ENCODE data around the gene ZDHHC16. TPM values are rescaled to one million over a fixed set of nuclear protein-coding genes. Genes with fewer than 3 reads are reported as not detected.
"Not testable (repeated sequence)": the region's sequence is repeated elsewhere in the genome, so short reads cannot be mapped to it uniquely, and the experiment has no call there.

The ZDHHC16 gene
- total RNA-seq, 1 experiment from 2014 or later: 53.3 TPM

DNA sequence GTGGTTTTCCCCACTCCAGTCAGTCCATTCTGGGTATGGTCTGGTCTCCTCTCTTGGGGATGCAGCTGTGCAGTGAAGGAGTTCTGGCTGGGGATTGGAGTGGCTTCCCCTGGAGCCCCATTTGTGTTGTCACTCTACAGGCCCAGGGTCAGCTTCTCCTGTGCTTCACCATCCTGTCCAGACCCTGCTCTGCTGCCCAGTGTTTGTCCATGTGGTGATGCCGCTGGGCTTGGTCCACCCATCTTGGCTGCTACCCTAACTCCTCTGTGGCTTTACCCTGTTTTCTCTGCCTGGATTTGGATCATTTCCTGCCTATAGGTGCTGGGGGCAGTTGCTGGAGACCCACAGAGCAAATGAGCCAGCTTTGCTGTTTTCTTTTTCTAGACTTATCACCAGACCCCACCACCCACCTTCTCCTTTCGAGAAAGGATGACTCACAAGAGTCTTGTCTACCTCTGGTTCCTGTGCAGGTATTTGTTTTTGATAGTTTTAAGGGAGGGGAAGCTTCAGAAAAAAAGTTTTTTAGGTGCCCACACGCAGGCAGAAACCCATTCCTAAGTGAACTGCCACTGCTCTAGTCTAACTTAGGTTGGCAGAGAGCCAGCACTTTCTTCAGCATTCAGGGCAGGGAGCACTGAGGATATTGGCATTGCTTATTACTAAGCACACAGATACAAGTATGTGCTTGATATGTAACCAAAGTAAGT, 8.5 kb downstream of the ZDHHC16 start:
- Histone ChIP-seq H3K9me3 (replicated peaks) (no peaks in the 10 kb centered on the region), H3K4me1 (no peaks in the 10 kb centered on the region), H3K27me3 (no peaks in the 10 kb centered on the region), H3K4me3 (no peak overlapping the region), H3K36me3 (peaks cover 77% of the 10 kb centered on the region), H3K27ac (no peak overlapping the region)
- peak in 1 of 2 experiments; percentile 41 for DNase-seq

GRCh38 chr10:97456034-97456685, 10.2 kb downstream of the ZDHHC16 start:
- Histone ChIP-seq H3K36me3 (peaks cover 83% of the 10 kb centered on the region), H3K4me3 (no peak overlapping the region), H3K4me1 (no peaks in the 10 kb centered on the region), H3K27me3 (no peaks in the 10 kb centered on the region), H3K9me3 (replicated peaks) (no peaks in the 10 kb centered on the region), H3K27ac (no peak overlapping the region)
- no peak for DNase-seq

DNA sequence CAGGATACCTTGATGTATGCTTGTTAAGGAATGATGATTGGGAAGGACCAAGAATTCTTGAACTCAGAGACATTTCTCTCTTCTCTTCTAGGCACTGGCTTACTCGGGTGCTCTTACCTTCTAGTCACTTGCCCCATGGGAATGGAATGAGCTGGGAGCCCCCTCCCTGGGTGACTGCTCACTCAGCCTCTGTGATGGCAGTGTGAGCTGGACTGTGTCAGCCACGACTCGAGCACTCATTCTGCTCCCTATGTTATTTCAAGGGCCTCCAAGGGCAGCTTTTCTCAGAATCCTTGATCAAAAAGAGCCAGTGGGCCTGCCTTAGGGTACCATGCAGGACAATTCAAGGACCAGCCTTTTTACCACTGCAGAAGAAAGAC, 10.7 kb downstream of the ZDHHC16 start:
- H3K4me3 ChIP-seq: no peak overlapping the region
- no peaks in the 10 kb centered on the region for H3K4me1 ChIP-seq
- no peak for DNase-seq
- no peaks in the 10 kb centered on the region for H3K27me3 ChIP-seq
- no peak overlapping the region for H3K27ac ChIP-seq
- no peaks in the 10 kb centered on the region for H3K9me3 ChIP-seq (replicated peaks)
- H3K36me3 ChIP-seq: peaks cover 86% of the 10 kb centered on the region

- DNase-seq: no peak
- H3K36me3 ChIP-seq: peaks cover 87% of the 10 kb centered on the region
- no peaks in the 10 kb centered on the region for H3K9me3 ChIP-seq (replicated peaks)
- H3K4me1 ChIP-seq: peaks cover 5% of the 10 kb centered on the region
- H3K27ac ChIP-seq: no peak overlapping the region
- H3K27me3 ChIP-seq: no peaks in the 10 kb centered on the region
- no peak overlapping the region for H3K4me3 ChIP-seq
These were observed 13.1 kb downstream of the ZDHHC16 start for GRCh38 chr10:97459111-97459510.

GRCh38 chr10:97459933-97460332, 14.0 kb downstream of the ZDHHC16 start:
- Histone ChIP-seq H3K36me3 (peaks cover 79% of the 10 kb centered on the region), H3K4me3 (no peak overlapping the region), H3K27ac (no peak overlapping the region), H3K27me3 (no peaks in the 10 kb centered on the region), H3K4me1 (peaks cover 9% of the 10 kb centered on the region), H3K9me3 (replicated peaks) (no peaks in the 10 kb centered on the region)
- no peak for DNase-seq

DNA sequence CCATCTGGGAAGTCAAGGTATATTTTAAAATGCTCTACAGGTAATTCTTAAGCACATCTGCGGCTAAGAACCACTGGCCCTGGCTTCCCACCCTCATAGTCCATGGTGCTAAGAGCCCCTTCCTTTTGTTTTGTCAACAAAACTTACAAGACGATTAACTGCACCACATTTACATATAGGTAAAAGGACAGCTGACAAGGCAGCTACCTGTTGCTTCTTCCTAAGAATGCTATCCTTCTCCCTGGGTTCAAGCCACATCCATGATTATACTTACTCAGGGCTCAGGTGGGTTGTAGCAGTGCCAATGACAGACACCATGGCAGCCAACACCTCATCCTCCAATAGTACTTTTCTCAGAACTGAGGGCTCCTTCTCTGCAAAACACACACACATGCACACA, 16.3 kb downstream of the ZDHHC16 start:
- Histone ChIP-seq H3K9me3 (replicated peaks) (no peaks in the 10 kb centered on the region), H3K27ac (no peak overlapping the region), H3K4me1 (peaks cover 9% of the 10 kb centered on the region), H3K36me3 (peaks cover 76% of the 10 kb centered on the region), H3K27me3 (no peaks in the 10 kb centered on the region), H3K4me3 (no peak overlapping the region)
- no peak for DNase-seq

- Histone ChIP-seq H3K9me3 (replicated peaks) (no peaks in the 10 kb centered on the region), H3K27me3 (no peaks in the 10 kb centered on the region), H3K4me3 (no peak overlapping the region), H3K27ac (peak overlapping the region; percentile 3; the same call in 1 of the 2 replicates), H3K36me3 (peaks cover 75% of the 10 kb centered on the region), H3K4me1 (peaks cover 9% of the 10 kb centered on the region)
- DNase-seq: peak; percentile 52 to 76
These were observed 17.6 kb downstream of the ZDHHC16 start for GRCh38 chr10:97463363-97464132.

GRCh38 chr10:97464226-97464625, 18.3 kb downstream of the ZDHHC16 start:
- Histone ChIP-seq H3K4me1 (peaks cover 9% of the 10 kb centered on the region), H3K4me3 (no peak overlapping the region), H3K27ac (peak overlapping the region; percentile 3; the same call in 1 of the 2 replicates), H3K36me3 (peaks cover 74% of the 10 kb centered on the region), H3K9me3 (replicated peaks) (no peaks in the 10 kb centered on the region), H3K27me3 (no peaks in the 10 kb centered on the region)
- peak; percentile 53 to 74 for DNase-seq

DNA sequence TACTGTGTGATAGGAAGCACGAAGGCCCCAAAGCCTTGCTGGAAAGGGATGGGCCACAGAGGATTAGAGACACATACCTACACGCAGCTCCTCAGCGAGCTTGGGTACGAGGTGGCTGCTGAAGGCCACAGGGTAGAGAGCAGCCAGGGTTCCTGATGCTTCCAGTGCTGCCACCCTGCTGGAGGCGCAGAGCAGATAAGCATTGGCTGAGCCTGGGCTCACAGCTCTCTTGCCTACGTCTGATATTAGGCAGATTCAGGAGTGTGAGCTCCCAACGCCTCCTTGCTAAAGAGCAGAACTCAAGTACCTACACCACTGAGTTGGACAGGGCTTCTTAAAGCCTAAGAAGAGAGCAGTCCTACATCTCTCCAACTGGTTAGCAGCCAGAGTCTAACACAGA, 20.0 kb downstream of the ZDHHC16 start:
- Histone ChIP-seq H3K36me3 (peaks cover 79% of the 10 kb centered on the region), H3K4me1 (peaks cover 9% of the 10 kb centered on the region), H3K27me3 (no peaks in the 10 kb centered on the region), H3K27ac (no peak overlapping the region), H3K9me3 (replicated peaks) (no peaks in the 10 kb centered on the region), H3K4me3 (no peak overlapping the region)
- no peak for DNase-seq

DNA sequence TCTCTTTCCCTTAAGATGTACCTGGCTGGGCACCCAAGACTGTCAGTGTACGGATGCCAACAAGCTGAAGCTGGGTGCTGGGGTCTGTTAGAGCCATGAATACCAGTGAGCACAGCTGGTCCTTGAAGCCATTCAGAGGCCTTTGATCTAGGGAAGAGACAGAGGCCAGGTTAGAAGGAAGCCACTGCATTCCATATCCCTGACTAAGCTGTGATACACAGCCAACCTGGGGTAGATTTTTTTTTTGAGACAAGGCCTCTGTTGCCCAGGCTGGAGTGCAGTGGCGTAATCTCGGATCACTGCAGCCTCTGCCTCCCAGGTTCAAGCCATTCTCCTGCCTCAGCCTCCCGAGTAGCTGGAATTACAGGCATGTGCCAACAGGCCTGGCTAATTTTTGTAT, 20.8 kb downstream of the ZDHHC16 start:
- H3K4me3 ChIP-seq: no peak overlapping the region
- H3K27ac ChIP-seq: no peak overlapping the region
- H3K9me3 ChIP-seq (replicated peaks): no peaks in the 10 kb centered on the region
- H3K27me3 ChIP-seq: no peaks in the 10 kb centered on the region
- H3K4me1 ChIP-seq: peaks cover 9% of the 10 kb centered on the region
- no peak for DNase-seq
- peaks cover 77% of the 10 kb centered on the region for H3K36me3 ChIP-seq

- H3K36me3 ChIP-seq: peaks cover 64% of the 10 kb centered on the region
- no peaks in the 10 kb centered on the region for H3K9me3 ChIP-seq (replicated peaks)
- no peak for DNase-seq
- H3K4me3 ChIP-seq: no peak overlapping the region
- no peaks in the 10 kb centered on the region for H3K27me3 ChIP-seq
- peaks cover 9% of the 10 kb centered on the region for H3K4me1 ChIP-seq
- no peak overlapping the region for H3K27ac ChIP-seq
These were observed 22.2 kb downstream of the ZDHHC16 start for GRCh38 chr10:97468162-97468561.

- H3K4me1 ChIP-seq; DNase-seq; H3K4me3 ChIP-seq; H3K9me3 ChIP-seq (replicated peaks); H3K27me3 ChIP-seq; H3K27ac ChIP-seq: not testable (repeated sequence)
- H3K36me3 ChIP-seq: peaks cover 64% of the 10 kb centered on the region
These were observed 22.8 kb downstream of the ZDHHC16 start for GRCh38 chr10:97468781-97469180.

- peaks cover 61% of the 10 kb centered on the region for H3K36me3 ChIP-seq
- H3K9me3 ChIP-seq (replicated peaks): no peaks in the 10 kb centered on the region
These were observed 28.9 kb downstream of the ZDHHC16 start for GRCh38 chr10:97474918-97475317.

DNA sequence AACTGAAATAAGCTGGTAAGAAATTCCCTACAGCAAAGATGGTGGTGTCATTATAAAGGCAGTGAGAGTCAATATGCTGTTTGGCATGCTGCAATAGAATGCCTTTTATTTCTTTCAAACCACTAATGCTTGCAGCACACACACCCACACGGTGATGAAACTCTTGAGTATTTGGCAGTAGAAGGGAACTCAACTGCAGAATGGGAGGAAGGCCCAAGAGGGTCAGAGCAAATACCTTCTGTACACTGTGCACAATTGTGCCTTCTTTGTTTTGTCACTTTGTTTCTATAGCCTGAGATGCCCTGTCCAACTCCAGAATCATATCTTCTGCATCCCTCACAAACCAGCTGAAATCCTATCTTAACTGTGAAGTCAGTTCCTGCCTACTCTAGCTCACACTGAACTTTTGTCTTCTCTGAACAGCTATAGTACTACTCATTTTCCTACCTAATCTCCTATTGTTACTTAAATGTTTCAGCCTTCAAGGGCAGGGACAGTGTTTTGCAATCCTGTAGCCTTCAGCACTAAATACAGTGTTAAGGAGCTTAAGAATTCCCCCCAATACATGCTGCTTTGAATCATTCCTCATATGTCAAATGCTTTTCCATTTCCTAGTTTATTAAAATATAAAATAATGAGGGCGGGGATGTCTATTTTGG, 30.1 kb downstream of the ZDHHC16 start:
- no peak for DNase-seq
- H3K27ac ChIP-seq: no peak overlapping the region

More at GRCh38 chr10:97474918-97475317, 28.9 kb downstream of the ZDHHC16 start:
- H3K27ac ChIP-seq: no peak overlapping the region
- H3K4me1 ChIP-seq: no peaks in the 10 kb centered on the region
- no peak overlapping the region for H3K4me3 ChIP-seq
- H3K27me3 ChIP-seq: no peaks in the 10 kb centered on the region
- DNase-seq: no peak

DNA sequence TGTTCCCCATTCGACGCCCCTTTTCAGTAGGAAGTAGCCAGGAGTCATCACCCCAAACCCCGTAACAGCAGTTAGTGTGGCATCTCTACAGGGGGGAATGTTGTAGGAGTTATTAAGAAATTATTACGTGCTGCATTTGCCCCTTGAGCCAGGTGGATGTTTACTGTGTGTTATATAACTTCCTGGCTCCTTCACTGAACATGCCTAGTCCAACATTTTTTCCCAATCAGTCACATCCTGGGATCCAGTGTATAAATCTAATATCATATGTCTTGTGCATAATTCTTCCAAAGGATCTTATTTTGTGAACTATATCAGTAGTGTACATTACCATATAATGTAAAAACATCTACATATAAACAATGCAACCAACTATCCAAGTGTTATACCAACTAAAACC, 33.4 kb downstream of the ZDHHC16 start:
- H3K27ac ChIP-seq; H3K27me3 ChIP-seq; H3K9me3 ChIP-seq (replicated peaks); DNase-seq; H3K4me3 ChIP-seq; H3K4me1 ChIP-seq: not testable (repeated sequence)
- H3K36me3 ChIP-seq: peaks cover 63% of the 10 kb centered on the region

More for the DNA sequence above, 30.1 kb downstream of the ZDHHC16 start:
- Histone ChIP-seq H3K4me1 (no peaks in the 10 kb centered on the region), H3K4me3 (no peak overlapping the region), H3K9me3 (replicated peaks) (no peaks in the 10 kb centered on the region), H3K36me3 (peaks cover 62% of the 10 kb centered on the region), H3K27me3 (no peaks in the 10 kb centered on the region)

Measured in SJCRH30 (cell line).